Keratinocyte (primary cell): ENCODE measurements around the gene GLS. TPM values are rescaled to one million over a fixed set of nuclear protein-coding genes. Genes with fewer than 3 reads are reported as not detected.
A peak's percentile ranks its signal among the peaks of the same experiment; 100 is the strongest.

Experiments
- DNase-seq: peaks from one replicate; pipeline ENCODE4 v3.0.0-alpha.2; 2011; ENCODE audit warnings: low read depth, missing footprints, low spot score
- FAIRE-seq: peaks from 2 replicates; lab custom pipeline; 2011; peaks lifted over from hg19 to GRCh38; lab: Jason Lieb, UNC
- H2AFZ ChIP-seq: 2 replicates; pipeline ENCODE4 v1.6.0; 2012; ENCODE audit warnings: low read length, control low read depth, inconsistent platforms; ENCODE audit not compliant: control insufficient read depth
- H3K27ac ChIP-seq: 2 replicates; pipeline ENCODE4 v1.5.1; 2011; ENCODE audit warnings: low read length; ENCODE audit not compliant: control insufficient read depth, insufficient read depth
- H3K27me3 ChIP-seq: 3 replicates; pipeline ENCODE4 v1.6.0; 2011; ENCODE audit warnings: low read length; ENCODE audit not compliant: control insufficient read depth, insufficient read depth; ENCODE audit errors: extremely low read depth
- H3K36me3 ChIP-seq, 2 experiments: 2 replicates in 1 of 2; 3 replicates in 1 of 2; pipeline ENCODE4 v1.5.1; 2011; ENCODE audit warnings: low read length in 2 of 2, mild to moderate bottlenecking in 1 of 2; ENCODE audit not compliant: control insufficient read depth in 2 of 2, insufficient read depth in 2 of 2; ENCODE audit errors: extremely low read depth in 1 of 2
- H3K4me1 ChIP-seq: 3 replicates; pipeline ENCODE4 v1.5.1; 2011; ENCODE audit warnings: low read length; ENCODE audit not compliant: control insufficient read depth, insufficient read depth; ENCODE audit errors: extremely low read depth
- H3K4me2 ChIP-seq: 3 replicates; pipeline ENCODE4 v1.6.0; 2011; ENCODE audit warnings: low read depth, low read length; ENCODE audit not compliant: control insufficient read depth, insufficient read depth; ENCODE audit errors: extremely low read depth
- H3K4me3 ChIP-seq, 3 experiments: fragments of 200-600 bp in 1 of 3; sonication (generic) in 1 of 3; 2 replicates in 2 of 3; 3 replicates in 1 of 3; pipeline ENCODE4 v1.5.1; 2011 to 2016; ENCODE audit warnings: low read length in 3 of 3, mild to moderate bottlenecking in 3 of 3, control low read depth in 2 of 3, inconsistent platforms in 1 of 3, low read depth in 1 of 3, mixed read lengths in 1 of 3, mixed run types in 1 of 3, moderate library complexity in 1 of 3; ENCODE audit not compliant: control insufficient read depth in 2 of 3, insufficient read depth in 2 of 3; ENCODE audit errors: extremely low read depth in 1 of 3
- H3K79me2 ChIP-seq: 2 replicates; pipeline ENCODE4 v1.6.0; 2012; ENCODE audit warnings: low read length; ENCODE audit not compliant: control insufficient read depth, insufficient read depth
- H3K9ac ChIP-seq: 3 replicates; pipeline ENCODE4 v1.6.0; 2011; ENCODE audit warnings: low read length; ENCODE audit not compliant: control insufficient read depth, insufficient read depth; ENCODE audit errors: extremely low read depth
- H3K9me1 ChIP-seq: 3 replicates; pipeline ENCODE4 v1.6.0; 2011; ENCODE audit warnings: low read length; ENCODE audit not compliant: control insufficient read depth, insufficient read depth; ENCODE audit errors: extremely low read depth
- H3K9me3 ChIP-seq: 2 replicates; pipeline ENCODE4 v1.5.1; 2012; ENCODE audit warnings: low read depth, low read length; ENCODE audit not compliant: control insufficient read depth
- H4K20me1 ChIP-seq: 3 replicates; pipeline ENCODE4 v1.6.0; 2011; ENCODE audit warnings: low read length; ENCODE audit not compliant: control insufficient read depth, insufficient read depth; ENCODE audit errors: extremely low read depth
- CTCF ChIP-seq, 3 experiments: IDR thresholded peaks in 1 of 3; conservative IDR thresholded peaks in 1 of 3; optimal IDR thresholded peaks in 1 of 3; 2 replicates in 2 of 3; 3 replicates in 1 of 3; pipeline versions ENCODE3 to v1.5.1; 2011; ENCODE audit warnings: low read length in 3 of 3, mild to moderate bottlenecking in 3 of 3, moderate library complexity in 2 of 3, control low read depth in 1 of 3, inconsistent platforms in 1 of 3; ENCODE audit not compliant: insufficient read depth in 2 of 3; ENCODE audit errors: extremely low read depth in 1 of 3
- EZH2 ChIP-seq: IDR thresholded peaks from one replicate; pipeline ENCODE4 v1.6.1; 2012; ENCODE audit warnings: inconsistent platforms, mild to moderate bottlenecking, low read length, moderate library complexity
- dilution Hi-C: fragments of 300-500 bp; cut with MboI; formaldehyde crosslinking; loops from one replicate; pipeline ENCODE4 v1.7.0; 2020; ENCODE audit warnings: low sequenced_read_pairs; ENCODE audit not compliant: extremely low pct_ligation_motif_present
- polyA plus RNA-seq, 5 experiments: library from polyadenylated mRNA; depleted of rRNA in 3 of 5; stranded (reverse) in 3 of 5; stranded (forward) in 1 of 5; unstranded in 1 of 5; fragments of >200 nt; gene quantifications; 1 replicate in 1 of 5; 2 replicates in 3 of 5; 3 replicates in 1 of 5; pipeline versions ENCODE4 v1.2.1 to v1.2.3, GENCODE V29; 2011 to 2012; ENCODE audit warnings: missing spikeins in 2 of 5, low read depth in 1 of 5, low replicate concordance in 1 of 5

GLS gene
- polyA plus RNA-seq, 1 donor (not counting 4 experiments of a cell fraction or from before 2014, with no cell fraction given) = 130 TPM

- TF ChIP-seq EZH2 (no peak), CTCF (optimal IDR thresholded peaks at IDR 0.05 in 1 of 3, IDR thresholded peaks at IDR 0.05 in 1 of 3, conservative IDR thresholded peaks at IDR 0.05 in 1 of 3; ENCODE audit: extremely low read depth in 1 of 3, insufficient read depth in 2 of 3, low read length in 3 of 3) (peak; percentile 47 to 64 (median 59))
- no peak for FAIRE-seq
- Histone ChIP-seq H3K27me3 (no peaks in the 10 kb centered on the region), H4K20me1 (no peaks in the 10 kb centered on the region), H3K27ac (no peak overlapping the region), H3K9me3 (no peaks in the 10 kb centered on the region), H3K4me3 (no peak overlapping the region), H3K9me1 (no peaks in the 10 kb centered on the region), H3K4me1 (peaks cover 12% of the 10 kb centered on the region), H2AFZ (no peak overlapping the region), H3K4me2 (no peak overlapping the region), H3K9ac (no peak overlapping the region), H3K36me3 (peaks cover 51 to 52% of the 10 kb centered on the region in 2 experiments), H3K79me2 (no peaks in the 10 kb centered on the region)
- DNase-seq = no peak
- dilution Hi-C loops = no loop called here
Measured at GRCh38 chr2:190996338-190996946, 115.8 kb downstream of the GLS start.

- Histone ChIP-seq H3K9me1 (no peaks in the 10 kb centered on the region), H3K4me3 (no peak overlapping the region), H4K20me1 (no peaks in the 10 kb centered on the region), H3K36me3 (peaks cover 49 to 52% of the 10 kb centered on the region in 2 experiments), H3K27me3 (no peaks in the 10 kb centered on the region), H3K4me2 (no peak overlapping the region), H2AFZ (no peak overlapping the region), H3K79me2 (no peaks in the 10 kb centered on the region), H3K4me1 (peaks cover 17% of the 10 kb centered on the region), H3K9me3 (no peaks in the 10 kb centered on the region), H3K27ac (no peak overlapping the region), H3K9ac (no peak overlapping the region)
- TF ChIP-seq EZH2 = no peak
- no peak for TF ChIP-seq CTCF (optimal IDR thresholded peaks at IDR 0.05 in 1 of 3, IDR thresholded peaks at IDR 0.05 in 1 of 3, conservative IDR thresholded peaks at IDR 0.05 in 1 of 3; ENCODE audit: extremely low read depth in 1 of 3, insufficient read depth in 2 of 3, low read length in 3 of 3)
- FAIRE-seq = no peak
- dilution Hi-C loops = no loop called here
- no peak for DNase-seq
Measured at GRCh38 chr2:190996947-190997346, 116.3 kb downstream of the GLS start.
